Cardiac muscle cell (in vitro differentiated cells and primary cell): ENCODE measurements around the gene TRIM44. TPM values are rescaled to one million over a fixed set of nuclear protein-coding genes. Genes with fewer than 3 reads are reported as not detected.

ENCODE experiments used
- DNase-seq, 2 donors: peaks; one replicate each; pipeline versions ENCODE4 v3.0.0 to v3.0.0-alpha.2; 2010 to 2017; ENCODE audit warnings: low read depth in 1 of 2, low spot score in 1 of 2
- H3K27ac ChIP-seq: fragments of 200-600 bp; sonication (generic); 2 replicates; pipeline ENCODE4 v1.5.1; 2016
- H3K27me3 ChIP-seq: fragments of 200-600 bp; sonication (generic); 2 replicates; pipeline ENCODE4 v1.6.0; 2016; ENCODE audit warnings: control low read depth
- H3K36me3 ChIP-seq: fragments of 200-600 bp; sonication (generic); 2 replicates; pipeline ENCODE4 v1.5.1; 2016; ENCODE audit warnings: control low read depth
- H3K4me1 ChIP-seq: fragments of 200-600 bp; sonication (generic); 2 replicates; pipeline ENCODE4 v1.8.1; 2017; ENCODE audit warnings: low read depth, mild to moderate bottlenecking, mixed run types
- H3K4me3 ChIP-seq: fragments of 200-600 bp; sonication (generic); 2 replicates; pipeline ENCODE4 v1.5.1; 2016; ENCODE audit warnings: mild to moderate bottlenecking
- H3K9me3 ChIP-seq: fragments of 200-600 bp; sonication (generic); 2 replicates; pipeline ENCODE4 v1.5.1; 2017; ENCODE audit warnings: low read depth, mild to moderate bottlenecking, control low read depth
- CTCF ChIP-seq: IDR thresholded peaks from 2 replicates; pipeline ENCODE4 v1.5.1; 2012; ENCODE audit warnings: low read depth, mild to moderate bottlenecking, low read length
- polyA plus RNA-seq: library from polyadenylated mRNA; unstranded; fragments of >200 nt; fragmentation: Nextera tagmentation; extraction: Ambion mirVana; gene quantifications from 2 replicates; pipeline ENCODE4 v1.2.1, GENCODE V29; 2016
- total RNA-seq: library from RNA; depleted of rRNA; stranded (reverse); fragments of >200 nt; gene quantifications from 2 replicates; pipeline ENCODE4 v1.2.3, GENCODE V29; 2016

Gene TRIM44
- total and polyA plus RNA-seq, 2 experiments from 2014 or later: 19.2 to 45.7 TPM

DNA sequence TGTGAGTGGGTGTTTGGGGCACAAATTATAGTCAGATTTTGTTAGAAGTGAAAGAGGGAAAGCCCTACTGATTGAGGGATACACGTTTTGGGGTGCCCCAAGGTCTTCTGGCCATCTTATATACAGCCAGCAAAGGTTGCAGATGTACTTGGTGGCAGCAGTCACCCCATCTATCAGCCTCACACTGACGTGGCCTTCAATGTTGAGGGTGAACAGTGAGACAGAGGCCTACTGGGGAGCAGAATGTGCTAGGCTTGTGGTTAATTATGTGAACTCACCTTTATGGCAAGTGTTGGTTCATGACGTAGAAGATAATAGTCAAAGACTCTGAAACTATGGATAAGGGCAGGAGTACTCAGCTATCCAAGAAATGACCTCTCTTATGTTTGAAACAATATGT, 121.2 kb downstream of the TRIM44 start:
- Histone ChIP-seq H3K27ac (no peak overlapping the region), H3K4me1 (peaks cover 35% of the 10 kb centered on the region), H3K4me3 (no peak overlapping the region), H3K36me3 (no peaks in the 10 kb centered on the region), H3K9me3 (no peaks in the 10 kb centered on the region), H3K27me3 (peaks cover 27% of the 10 kb centered on the region)
- DNase-seq: no peak
- no peak for TF ChIP-seq CTCF

DNA sequence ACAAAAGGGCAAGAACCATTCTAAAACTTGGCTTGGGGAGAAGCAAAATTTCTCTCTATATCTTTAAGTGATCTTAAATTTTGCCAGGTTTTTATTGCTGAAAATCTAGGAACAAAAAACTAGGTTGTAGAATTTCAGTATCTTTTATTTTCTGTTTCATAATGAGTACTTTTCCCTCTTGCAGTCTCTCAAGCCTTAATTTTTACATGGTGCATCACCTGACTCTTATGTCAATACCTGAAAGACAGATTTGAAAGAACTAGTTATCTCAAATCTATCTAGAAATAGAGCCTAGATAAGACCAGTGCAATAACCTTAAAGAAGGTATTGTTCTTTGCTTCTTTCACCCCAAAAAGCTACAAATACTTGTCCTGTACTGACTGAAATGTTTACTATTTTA, 122.1 kb downstream of the TRIM44 start:
- TF ChIP-seq CTCF: no peak
- no peak overlapping the region for H3K4me3 ChIP-seq
- no peaks in the 10 kb centered on the region for H3K36me3 ChIP-seq
- DNase-seq: no peak
- H3K27me3 ChIP-seq: peaks cover 27% of the 10 kb centered on the region
- H3K4me1 ChIP-seq: peaks cover 44% of the 10 kb centered on the region
- H3K9me3 ChIP-seq: no peaks in the 10 kb centered on the region
- no peak overlapping the region for H3K27ac ChIP-seq

DNA sequence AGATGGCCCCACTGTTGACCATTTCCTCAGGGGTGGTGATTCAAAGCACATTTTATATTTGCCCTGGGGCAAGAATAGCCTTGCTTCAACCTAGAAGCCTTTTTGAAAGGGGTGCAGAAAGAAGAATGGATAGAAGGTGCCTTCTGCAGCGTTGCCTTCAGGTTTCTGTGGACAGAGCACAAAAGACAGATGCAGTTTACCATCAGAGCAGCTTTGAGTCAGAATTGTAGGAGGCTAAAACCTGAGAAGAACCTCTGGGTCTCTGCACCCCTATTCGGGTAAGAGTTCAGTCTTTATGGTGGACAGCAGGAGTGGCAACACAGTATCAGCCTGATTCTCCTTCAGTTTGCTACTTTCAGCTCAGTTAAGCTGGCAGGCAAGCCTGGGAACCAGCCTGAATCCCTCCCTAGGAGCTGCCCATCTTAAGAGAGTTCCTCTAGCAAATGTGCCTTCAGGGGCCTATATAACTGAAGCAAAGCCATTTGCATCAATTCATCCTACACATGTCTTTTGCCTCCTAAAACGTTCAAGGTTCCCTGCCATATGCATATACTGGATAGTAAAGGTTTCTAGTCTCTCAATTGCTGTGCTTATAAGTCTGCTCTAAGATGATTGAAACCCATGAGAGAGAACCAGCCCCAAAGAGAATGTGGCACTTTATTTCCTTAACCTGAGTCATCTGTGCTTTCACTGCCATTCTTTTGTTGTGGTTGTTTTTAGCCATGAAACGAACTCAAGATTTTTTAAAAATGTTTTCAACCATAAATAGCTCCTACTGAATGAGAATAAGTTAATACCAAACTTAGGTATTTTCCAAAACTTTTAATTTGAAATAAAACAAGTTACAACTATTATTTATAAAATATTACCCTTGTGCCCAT, 123.0 kb downstream of the TRIM44 start:
- Histone ChIP-seq H3K4me1 (peaks cover 52% of the 10 kb centered on the region), H3K9me3 (no peaks in the 10 kb centered on the region), H3K27me3 (peaks cover 27% of the 10 kb centered on the region), H3K4me3 (no peak overlapping the region), H3K27ac (no peak overlapping the region), H3K36me3 (no peaks in the 10 kb centered on the region)
- TF ChIP-seq CTCF: no peak
- DNase-seq: no peak

DNA sequence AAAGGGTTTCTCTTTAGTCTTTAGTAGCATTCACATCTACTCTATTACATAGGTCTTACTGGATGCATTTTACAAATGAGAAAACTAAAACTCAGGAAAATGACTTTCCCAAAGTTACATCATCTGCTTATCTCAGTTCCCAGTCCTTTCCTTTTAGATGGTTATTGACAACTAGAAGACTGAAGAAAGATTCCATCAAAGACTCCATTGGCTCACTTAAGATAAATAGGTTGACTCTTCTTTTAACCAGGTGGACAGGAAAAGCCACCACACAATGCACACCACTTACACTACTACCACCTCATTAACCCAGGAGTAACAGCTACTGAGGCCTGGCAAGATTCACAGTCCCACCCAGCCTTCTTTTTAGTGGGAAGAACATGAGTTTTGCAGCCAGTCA, 123.6 kb downstream of the TRIM44 start:
- no peak for DNase-seq
- Histone ChIP-seq H3K27ac (no peak overlapping the region), H3K4me1 (peaks cover 58% of the 10 kb centered on the region), H3K9me3 (no peaks in the 10 kb centered on the region), H3K27me3 (peaks cover 27% of the 10 kb centered on the region), H3K36me3 (no peaks in the 10 kb centered on the region), H3K4me3 (no peak overlapping the region)
- TF ChIP-seq CTCF: no peak

GRCh38 chr11:35787013-35787504, 124.5 kb downstream of the TRIM44 start:
- Histone ChIP-seq H3K36me3 (no peaks in the 10 kb centered on the region), H3K4me3 (no peak overlapping the region), H3K4me1 (peaks cover 60% of the 10 kb centered on the region), H3K27me3 (peaks cover 27% of the 10 kb centered on the region), H3K27ac (no peak overlapping the region), H3K9me3 (no peaks in the 10 kb centered on the region)
- peak in 1 of 2 donors; percentile 64 for DNase-seq
- no peak for TF ChIP-seq CTCF
